NCI-H510A (cell line): Measurements from ENCODE around the gene SRCAP.

Experiments used
- DNase-seq: peaks from one replicate; lab custom pipeline; 2025; lab: John Stamatoyannopoulos, UW

SRCAP gene

DNA sequence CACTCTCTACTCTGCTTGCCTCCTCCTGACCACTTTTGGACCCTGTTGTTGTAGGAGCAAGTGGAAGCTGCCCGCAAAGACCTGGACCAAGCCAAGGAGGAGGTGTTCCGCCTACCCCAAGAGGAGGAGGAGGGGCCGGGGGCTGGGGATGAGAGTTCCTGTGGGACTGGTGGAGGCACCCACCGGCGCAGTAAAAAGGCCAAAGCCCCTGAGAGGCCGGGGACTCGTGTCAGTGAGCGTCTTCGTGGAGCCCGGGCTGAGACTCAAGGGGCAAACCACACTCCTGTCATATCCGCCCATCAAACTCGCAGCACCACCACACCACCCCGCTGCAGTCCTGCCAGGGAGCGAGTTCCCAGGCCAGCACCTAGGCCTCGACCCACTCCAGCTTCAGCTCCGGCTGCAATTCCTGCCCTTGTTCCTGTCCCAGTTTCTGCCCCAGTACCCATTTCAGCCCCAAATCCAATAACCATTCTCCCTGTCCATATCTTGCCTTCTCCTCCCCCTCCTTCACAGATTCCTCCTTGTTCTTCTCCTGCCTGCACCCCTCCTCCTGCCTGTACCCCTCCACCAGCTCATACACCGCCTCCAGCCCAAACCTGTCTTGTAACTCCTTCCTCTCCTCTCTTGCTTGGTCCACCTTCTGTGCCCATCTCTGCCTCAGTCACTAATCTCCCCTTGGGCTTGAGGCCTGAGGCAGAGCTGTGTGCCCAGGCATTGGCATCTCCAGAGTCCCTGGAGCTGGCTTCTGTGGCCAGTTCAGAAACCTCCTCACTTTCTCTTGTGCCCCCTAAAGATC, 38.2 kb downstream of the SRCAP start:
- no peak for DNase-seq

DNA sequence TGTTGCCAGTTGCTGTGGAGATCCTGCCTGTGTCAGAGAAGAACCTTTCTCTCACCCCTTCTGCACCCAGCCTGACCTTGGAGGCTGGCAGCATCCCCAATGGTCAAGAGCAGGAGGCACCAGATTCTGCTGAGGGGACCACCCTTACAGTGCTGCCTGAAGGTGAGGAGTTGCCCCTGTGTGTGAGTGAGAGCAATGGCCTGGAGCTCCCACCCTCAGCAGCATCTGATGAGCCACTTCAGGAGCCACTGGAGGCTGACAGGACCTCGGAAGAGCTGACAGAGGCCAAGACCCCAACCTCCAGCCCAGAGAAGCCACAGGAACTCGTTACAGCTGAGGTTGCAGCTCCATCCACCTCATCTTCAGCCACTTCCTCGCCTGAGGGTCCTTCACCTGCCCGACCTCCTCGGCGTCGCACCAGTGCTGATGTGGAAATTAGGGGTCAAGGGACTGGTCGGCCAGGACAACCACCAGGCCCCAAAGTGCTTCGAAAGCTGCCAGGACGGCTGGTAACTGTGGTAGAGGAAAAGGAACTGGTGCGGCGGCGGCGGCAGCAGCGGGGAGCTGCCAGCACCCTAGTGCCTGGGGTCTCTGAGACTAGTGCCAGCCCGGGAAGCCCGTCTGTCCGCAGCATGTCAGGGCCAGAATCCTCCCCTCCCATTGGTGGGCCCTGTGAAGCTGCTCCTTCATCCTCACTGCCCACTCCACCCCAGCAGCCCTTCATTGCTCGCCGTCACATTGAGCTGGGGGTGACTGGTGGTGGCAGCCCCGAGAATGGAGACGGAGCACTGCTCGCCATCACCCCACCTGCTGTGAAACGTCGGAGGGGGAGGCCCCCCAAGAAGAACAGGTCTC, 39.0 kb downstream of the SRCAP start:
- no peak for DNase-seq

DNA sequence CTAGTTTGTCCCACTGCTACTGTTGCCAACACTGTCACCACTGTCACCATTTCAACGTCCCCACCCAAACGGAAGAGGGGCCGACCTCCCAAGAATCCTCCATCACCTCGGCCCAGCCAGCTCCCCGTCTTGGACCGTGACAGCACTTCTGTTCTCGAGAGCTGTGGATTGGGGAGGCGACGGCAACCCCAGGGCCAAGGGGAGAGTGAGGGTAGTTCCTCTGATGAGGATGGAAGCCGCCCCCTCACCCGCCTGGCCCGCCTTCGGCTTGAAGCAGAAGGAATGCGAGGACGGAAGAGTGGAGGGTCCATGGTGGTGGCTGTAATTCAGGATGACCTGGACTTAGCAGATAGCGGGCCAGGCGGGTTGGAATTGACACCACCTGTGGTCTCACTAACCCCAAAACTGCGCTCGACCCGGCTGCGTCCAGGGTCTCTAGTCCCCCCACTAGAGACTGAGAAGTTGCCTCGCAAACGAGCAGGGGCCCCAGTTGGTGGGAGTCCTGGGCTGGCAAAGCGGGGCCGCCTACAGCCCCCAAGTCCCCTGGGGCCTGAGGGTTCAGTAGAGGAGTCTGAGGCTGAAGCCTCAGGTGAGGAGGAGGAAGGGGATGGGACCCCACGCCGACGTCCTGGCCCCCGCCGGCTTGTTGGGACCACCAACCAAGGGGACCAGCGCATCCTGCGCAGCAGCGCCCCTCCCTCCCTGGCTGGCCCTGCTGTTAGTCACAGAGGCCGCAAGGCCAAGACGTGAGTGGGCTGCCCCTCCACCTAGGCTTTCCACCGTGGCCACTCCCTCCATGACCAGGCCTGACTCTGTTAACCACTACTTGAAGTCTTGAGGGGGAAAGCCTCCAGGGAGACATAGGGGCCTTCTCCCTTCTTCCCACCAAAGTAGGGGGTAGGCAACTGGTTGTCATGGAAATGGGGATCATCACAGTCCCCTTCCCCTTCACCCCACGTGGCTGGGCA, 40.3 kb downstream of the SRCAP start:
- DNase-seq = no peak

DNA sequence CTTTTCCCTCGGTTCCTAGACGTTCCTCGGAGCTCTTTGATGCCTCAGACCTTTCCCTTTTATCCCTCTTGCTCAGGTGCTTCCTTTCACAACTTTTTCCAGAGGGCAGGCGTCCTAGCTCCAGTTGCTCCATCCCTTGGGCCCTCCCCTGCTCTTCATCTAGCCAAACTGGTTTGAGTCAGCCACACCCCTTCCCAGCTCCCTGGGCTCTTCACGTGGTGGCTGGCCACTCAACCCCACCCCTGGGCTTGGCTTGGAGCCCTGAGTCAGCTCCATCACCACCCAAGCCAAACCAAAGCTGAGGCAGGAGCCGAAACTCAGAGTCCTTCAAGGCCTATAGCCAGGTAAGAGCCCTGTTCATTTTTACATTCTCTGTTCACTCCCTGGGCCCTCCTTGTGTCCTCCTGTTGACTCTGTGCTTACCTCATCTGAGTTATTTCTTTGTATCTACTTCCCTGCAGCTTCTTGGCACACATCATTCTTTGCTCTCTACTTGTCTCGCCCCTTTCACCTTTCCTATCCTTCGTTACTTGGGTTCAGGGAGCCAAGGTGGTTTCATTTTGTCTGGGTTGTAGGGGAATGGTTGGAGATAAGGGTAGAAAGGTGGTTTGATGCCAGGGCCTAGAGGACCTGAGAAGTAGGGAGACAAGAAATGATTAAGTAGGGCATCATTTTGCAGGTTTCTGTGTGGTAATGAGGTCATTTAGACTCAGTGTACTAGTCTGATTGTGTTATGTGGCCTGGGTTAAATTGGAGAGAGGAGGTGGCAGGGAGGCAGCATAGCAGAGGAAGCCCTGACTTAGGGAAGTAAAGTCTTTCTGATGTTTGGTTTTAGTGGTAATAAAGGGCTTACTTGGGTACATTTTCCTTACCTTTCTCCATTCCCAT, 41.6 kb downstream of the SRCAP start:
- peak; percentile 97 for DNase-seq

DNA sequence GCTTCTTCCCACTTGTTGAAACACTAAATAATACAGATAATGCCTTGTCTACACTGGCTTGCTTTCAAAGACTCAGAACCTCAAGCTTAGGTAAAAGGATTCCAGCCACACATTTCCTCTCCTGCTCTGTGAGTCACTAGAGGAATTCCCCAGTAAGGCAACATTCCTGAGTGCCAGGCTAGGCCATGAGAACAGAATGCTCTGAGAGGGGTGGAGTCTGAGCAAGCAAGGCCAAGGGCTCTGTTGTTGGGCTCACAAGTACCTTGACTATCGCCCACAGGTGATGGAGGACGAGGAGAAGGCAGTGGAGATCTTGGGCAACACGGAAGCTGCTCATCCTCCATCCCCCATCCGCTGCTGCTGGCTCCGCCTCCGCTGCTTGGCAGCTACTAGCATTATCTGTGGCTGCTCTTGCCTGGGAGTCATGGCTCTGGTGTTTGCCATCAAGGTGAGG, 42.5 kb downstream of the SRCAP start:
- peak; percentile 70 for DNase-seq

DNA sequence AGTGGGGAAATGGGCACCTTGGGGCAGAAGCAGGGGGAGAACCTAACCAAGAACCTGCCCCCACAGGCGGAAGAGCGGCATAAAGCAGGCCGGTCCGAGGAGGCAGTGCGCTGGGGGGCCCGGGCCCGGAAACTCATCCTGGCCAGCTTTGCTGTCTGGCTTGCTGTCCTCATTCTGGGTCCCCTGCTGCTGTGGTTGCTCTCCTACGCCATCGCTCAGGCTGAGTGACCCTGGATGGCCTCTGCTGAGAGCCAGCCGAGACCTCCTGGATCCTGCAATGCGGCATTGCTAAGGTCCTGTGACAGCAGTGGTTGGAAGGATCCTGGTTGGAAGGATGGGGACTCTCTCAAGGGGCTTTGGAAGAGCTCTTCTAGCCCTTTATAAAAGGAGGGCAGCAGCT, 44.7 kb downstream of the SRCAP start:
- DNase-seq = no peak

DNA sequence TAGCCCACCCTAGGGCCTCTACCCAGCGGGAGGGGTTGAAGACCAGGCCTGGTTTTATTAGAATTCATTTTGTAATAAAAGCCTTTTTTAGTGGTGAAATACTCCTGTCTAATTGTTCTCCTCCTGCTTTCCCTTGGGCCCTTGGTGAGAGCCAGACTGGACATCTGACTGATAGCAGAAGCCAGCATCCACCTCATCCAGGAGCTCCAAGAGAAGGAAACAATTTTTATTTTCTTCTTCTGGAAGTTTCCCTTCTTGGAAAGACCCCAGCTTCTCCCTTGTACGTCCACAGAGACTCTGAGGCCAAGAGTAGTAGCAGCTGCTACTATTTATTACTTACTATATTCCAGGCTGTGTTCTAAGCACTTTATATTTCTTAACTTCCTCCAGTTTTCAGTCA, 45.2 kb downstream of the SRCAP start:
- DNase-seq = no peak

DNA sequence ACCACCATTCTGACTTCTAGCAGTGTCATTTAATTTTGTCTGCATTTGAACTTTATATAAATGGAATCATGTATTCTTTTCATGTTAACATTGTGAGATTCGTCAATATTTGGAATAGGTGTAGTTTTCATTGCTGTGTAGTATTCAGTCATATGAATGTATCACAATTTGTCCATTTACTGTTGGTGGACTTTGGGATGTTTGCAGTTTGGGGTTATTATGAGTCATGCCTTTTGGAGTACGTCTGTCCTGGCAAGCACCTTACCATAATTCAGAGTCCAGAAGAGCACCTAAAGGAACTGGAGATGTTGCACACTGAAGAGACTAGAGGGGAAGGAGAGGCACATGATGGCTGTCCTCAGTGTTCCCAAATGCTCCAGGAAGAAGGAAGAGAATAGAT, 46.1 kb downstream of the SRCAP start:
- no peak for DNase-seq

DNA sequence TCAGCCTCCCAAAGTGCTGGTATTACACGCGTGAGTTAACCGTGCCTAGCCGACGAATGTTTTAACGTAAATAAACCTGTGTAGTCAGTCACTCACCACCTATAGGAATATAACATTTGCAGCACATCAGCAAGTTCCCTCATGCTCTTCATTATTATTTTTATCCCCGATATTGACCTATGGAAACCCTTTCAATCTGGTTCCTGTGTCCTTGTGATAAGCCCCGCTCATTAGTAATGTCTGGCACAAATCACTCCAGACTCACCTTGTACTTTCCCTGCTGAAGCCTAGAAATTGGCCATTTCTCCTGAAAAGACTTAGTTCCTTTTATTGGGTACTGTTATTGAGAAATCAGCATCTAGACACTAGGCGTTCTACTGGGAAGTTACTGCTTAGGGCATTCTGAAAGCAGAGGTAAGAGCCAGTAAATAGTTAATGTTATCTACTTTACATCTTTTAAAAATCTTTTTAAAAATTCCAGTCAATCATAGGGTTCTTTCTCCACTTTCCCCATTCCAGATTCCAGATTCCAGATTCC, 47.7 kb downstream of the SRCAP start:
- DNase-seq = no peak

DNA sequence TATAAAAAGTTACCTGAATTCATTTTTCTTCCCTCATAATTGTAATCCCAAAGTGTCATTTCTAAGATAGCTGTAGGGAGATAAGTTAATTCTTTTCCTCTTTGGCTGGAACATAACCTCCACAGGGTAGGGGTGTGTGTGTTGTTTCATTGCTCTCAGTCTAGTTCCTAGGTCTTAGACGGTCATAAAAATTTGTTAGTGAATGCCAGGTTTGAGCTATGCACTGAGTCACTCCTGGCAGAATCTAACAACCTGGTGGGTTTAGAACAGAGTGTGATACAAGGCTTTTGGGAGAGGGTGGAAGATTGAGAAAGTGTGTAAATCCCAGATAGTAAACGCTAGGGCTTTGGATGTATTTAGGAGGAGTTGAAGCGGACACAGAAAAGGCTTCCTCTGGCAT, 48.4 kb downstream of the SRCAP start:
- DNase-seq = no peak

DNA sequence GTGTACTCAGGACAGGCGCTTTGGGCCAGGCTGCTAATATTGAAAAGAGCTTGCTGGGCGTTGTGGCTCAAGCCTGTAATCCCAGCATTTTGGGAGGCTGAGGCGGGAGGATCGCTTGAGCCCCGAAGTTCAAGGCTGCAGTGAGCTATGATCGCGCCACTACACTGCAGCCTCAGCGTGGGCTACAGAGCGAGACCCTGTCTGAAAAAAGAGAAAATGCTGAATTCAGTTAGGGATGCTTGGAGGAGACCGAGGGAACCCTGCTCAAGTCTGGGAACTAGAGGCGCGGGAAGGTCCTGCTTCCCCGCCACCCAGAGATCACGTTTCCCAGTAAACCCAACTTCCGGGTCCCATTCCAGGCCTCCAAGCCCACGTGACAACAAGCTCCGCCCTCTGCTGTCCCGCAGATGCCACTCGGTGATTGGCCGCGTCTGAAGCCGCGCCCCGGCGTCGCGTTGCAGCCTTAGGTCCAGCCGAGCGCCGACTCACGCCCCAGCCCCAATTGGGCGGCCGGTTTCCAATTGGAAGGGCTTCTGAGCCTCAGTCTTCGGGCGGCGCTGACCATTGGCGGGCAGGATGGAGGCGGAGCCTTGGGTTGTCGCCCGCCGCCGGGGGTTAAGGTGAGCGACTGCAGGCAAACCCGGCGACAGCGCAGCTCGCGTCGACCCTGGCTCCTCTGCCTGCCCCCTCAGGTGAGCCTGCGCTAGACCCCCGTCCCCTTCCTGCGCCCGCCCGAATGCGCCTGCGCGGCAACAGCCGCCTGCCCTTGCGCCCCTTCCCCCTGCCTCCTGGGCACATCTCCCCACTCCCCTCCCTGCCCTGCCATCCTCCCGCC, 49.0 kb downstream of the SRCAP start, which contains the start of gene PHKG2:
Gene PHKG2, plus strand, starts transcription at position 627 of the 835 bp plus-strand sequence. CDS start 396 bp downstream, outside the sequence.
- peak; percentile 99 for DNase-seq

DNA sequence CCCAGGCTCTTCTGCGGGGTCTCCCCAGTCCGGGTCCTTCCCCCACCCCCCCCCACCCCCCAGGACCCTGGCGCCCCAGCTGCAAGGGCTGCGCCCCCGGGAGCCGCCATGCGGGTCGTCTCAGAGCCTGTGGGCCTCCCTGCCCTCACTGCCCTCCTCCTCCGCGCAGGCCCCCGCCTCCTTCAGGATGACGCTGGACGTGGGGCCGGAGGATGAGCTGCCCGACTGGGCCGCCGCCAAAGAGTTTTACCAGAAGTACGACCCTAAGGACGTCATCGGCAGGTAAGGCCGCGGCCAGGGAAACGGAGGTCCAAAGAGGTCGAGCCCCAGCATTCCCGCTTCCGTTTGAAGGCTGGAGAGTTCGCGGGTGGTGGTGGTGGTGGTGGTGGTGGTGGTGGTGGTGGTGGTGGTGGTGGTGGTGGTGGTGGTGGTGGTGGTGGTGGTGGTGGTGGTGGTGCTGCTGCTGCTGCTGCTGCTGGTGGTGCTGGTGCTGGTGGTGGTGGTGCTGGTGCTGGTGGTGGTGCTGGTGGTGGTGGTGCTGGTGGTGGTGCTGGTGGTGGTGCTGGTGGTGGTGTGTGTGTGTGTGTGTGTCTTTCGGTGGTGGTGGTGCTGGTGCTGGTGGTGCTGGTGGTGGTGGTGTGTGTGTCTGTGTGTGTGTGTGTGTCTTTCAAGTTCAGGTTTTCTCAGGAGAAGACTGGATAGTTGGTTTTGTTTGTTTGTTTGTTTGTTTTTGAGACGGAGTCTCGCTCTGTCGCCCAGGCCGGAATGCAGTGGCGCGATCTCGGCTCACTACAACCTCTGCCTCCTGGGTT, 49.9 kb downstream of the SRCAP start:
- DNase-seq = no peak

DNA sequence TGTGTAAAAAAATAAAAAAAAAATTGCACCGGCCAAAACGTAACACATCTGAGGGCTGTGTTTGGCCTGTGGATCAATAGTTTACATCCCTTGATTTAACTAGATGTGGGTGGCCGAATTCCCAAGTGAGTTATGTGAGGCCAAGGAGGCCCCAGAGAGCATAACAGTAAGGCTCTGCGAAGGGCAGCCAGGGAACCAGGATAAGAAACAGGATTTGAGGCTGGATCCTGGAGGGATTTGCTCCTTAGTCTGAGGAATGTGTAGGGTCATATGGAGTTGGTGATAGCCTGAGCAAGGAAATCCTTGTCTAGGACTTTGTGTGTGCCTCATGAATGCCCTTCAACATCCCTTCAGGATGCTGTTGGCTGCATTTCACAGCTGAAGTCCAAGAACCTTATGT, 51.2 kb downstream of the SRCAP start:
- no peak for DNase-seq

DNA sequence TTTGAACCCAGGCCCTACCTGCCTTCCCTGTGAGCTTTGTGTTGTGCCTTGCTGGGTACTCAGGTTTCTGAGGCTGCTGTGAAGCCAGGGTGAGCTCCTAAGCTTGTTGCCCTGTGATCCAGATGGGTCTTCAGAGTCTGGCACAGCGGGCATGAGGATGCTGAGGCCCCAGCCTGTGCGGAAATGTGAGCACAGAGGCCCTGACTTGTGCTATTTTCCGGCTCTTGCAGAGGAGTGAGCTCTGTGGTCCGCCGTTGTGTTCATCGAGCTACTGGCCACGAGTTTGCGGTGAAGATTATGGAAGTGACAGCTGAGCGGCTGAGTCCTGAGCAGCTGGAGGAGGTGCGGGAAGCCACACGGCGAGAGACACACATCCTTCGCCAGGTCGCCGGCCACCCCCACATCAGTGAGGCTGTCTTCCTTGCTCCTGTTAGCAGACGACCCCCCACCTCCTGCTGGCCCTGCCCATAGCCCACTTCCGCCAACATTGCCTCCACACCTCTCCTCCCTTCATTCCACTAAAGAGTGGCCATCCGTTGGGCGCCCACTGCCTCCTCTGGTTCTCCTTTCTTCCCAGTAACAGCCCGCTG, 52.0 kb downstream of the SRCAP start:
- DNase-seq = no peak

DNA sequence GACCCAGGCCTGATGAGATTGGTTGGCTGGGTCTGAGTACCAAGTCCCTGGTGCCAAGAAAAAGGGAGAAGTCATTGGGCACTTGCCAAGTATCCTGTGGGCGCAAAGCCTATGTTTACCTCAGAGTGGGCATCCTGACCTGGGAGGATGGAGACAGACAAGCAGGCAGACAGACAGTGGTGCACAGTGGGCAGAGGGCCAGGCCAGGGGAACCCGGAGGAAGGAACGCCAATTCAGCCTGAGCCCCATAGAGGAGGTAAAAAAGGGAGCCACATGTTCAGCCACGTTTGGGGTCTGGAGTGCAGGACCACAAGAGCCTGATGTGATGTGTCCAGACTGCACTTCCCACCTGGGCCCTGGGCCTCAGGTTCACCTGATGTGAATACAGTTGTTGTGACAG, 54.6 kb downstream of the SRCAP start:
- no peak for DNase-seq

DNA sequence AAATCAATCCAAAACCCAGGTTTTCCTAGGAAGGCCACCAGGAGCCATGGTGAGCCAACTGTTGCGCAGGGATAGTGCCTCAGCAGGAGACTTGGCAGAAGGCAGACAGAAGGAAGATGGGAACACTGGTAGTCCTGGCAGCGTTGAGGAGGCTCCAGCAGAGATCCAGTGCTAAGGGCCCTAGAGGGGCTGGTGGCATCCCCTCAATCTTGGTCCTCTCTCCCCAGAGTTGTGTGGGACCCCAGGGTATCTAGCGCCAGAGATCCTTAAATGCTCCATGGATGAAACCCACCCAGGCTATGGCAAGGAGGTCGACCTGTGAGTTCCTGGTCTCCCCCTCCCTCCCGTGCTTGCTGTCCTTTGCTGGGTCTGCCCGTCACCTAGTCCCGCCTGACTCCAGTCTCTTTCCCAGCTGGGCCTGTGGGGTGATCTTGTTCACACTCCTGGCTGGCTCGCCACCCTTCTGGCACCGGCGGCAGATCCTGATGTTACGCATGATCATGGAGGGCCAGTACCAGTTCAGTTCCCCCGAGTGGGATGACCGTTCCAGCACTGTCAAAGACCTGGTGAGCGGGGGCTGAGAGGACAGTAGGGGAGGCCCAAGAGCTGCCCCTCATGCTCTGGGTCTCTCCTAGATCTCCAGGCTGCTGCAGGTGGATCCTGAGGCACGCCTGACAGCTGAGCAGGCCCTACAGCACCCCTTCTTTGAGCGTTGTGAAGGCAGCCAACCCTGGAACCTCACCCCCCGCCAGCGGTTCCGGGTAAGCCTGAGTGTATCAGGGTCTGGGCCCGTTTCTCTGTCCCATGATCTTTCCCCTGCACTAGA, 57.2 kb downstream of the SRCAP start:
- no peak for DNase-seq

DNA sequence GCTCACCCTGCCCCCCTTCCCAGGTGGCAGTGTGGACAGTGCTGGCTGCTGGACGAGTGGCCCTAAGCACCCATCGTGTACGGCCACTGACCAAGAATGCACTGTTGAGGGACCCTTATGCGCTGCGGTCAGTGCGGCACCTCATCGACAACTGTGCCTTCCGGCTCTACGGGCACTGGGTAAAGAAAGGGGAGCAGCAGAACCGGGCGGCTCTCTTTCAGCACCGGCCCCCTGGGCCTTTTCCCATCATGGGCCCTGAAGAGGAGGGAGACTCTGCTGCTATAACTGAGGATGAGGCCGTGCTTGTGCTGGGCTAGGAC, 57.8 kb downstream of the SRCAP start:
- no peak for DNase-seq

DNA sequence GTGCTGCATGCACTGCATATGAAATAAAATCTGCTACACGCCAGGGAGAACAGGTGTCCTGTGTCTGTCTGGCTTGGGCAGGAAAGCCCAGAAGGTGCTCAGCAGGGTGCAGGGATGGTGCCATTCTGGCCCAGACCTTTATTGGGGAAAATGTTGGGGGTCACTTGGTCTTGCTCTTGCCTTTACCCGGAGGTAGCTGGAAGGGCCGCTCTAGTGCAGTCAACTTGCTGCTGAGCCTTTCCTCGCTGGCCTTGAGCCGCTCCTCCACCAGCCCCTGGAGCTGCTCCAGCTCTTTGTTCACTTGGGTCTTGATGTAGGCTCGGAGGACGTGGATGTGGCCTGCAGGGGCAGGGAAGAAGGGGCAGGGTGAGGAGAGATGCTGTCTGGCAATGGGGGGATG, 58.3 kb downstream of the SRCAP start:
- no peak for DNase-seq
